Activated naive CD8-positive, alpha-beta T cell treated with anti-CD3 and anti-CD28 coated beads, Interleukin-2, amount 50 U/mL, for 16 hours (primary cell): ENCODE results near the gene CNGB1.
"Not testable (repeated sequence)": the region's sequence is repeated elsewhere in the genome, so short reads cannot be mapped to it uniquely, and the experiment has no call there.

Source experiments
- DNase-seq: peaks from one replicate; pipeline ENCODE4 v3.0.0-alpha.2; 2020; ENCODE audit warnings: low read depth, low spot score

The CNGB1 gene

DNA sequence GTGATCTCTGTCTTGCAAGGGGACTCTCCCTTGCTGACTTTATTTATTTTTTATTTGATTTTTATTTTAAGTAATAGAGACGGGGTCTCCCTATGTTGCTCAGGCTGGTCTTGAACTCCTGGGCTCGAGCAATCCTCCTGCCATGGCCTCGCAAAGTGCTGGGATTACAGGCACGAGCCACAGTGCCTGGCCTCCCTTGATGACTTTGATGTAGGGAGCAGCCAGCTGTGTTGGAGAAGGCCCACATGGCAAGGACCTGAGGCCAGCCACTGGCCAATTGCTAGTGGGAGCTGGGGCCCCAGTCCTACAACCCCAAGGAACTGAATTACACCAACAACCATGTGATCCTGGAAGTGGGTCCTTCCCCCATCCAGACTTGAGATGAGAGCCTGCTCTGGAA lies 81.8 kb downstream of the CNGB1 start:
- DNase-seq = no peak

DNA sequence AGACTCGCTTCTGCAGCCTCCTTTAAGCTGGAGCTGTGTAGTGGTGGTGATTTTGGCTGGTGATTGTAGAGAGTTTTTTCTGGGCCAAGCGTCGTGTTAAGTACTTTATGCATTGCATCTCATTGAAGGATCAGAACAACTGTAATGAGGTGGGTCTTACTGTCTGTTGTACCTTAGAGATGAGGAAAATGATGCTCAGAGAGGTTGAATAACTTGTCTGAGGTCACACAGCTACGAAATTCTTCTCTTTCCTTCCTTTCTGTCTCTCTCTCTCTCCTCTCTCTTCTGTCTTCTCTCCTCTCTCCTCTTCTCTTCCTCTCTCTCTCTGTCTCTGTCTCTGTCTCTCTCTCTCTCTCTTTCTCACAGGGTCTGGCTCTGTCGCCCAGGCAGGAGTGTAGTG lies 82.8 kb downstream of the CNGB1 start:
- no peak for DNase-seq

DNA sequence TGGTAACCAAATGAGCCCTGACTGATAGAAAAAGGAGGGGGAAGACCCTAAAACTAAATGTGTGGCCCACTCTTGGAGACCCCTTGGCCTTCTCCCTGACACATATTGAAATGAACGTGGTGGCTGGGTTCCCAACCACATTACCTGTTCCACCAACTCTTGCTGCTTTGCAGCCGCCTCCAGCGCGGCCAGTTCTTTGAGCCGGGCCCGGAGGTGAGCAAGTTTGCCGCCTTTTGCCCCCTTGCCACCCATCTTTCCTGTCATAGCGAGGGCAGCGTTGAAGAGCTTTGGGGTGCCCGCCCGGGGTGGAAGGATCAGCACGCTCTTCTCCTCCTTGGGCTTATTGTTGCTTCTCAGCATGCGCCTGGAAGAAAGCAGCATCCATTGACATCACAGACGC lies 83.2 kb downstream of the CNGB1 start:
- no peak for DNase-seq

DNA sequence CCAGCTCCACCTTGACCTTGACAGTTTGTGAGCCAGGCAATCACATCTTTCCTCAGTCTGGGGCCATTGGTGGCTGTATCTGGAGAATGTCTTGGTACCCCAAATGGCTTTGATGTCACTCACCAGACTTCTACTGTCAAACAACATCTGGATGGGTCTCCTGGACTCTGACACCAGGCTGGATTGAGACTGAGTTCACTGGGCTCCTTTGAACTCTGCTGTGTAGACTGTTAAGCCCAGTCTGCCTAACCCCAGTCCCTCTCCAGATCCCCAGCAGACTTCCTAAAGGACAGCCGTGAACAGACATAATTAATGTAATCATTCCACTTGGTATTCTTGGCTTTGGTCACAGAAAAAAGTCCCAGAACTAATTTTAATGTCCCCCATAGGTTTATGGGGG lies 84.5 kb downstream of the CNGB1 start:
- no peak for DNase-seq

DNA sequence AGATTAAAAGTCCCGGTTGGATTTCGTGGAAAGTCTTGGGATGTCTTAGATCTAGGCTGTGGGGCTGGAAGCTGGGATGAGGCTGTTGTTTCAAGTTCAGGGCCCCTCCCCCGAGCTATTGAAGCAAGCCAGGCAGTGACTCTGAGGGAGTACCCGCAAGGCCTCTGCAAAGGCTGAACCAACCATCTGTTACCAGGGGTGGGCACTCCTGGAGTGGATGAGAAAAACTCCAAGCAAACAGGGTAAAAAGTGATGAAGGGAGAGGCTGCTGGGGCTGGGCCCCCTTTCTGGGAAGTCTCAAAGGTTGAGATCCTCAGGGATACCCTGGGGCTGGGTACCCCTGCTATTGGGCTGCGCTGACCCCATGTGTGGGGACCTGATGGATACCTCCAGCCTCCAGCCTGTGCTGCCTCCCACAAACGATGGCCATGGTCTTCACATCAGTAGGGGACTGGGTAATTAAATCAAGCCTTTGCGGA lies 86.2 kb downstream of the CNGB1 start:
- no peak for DNase-seq

DNA sequence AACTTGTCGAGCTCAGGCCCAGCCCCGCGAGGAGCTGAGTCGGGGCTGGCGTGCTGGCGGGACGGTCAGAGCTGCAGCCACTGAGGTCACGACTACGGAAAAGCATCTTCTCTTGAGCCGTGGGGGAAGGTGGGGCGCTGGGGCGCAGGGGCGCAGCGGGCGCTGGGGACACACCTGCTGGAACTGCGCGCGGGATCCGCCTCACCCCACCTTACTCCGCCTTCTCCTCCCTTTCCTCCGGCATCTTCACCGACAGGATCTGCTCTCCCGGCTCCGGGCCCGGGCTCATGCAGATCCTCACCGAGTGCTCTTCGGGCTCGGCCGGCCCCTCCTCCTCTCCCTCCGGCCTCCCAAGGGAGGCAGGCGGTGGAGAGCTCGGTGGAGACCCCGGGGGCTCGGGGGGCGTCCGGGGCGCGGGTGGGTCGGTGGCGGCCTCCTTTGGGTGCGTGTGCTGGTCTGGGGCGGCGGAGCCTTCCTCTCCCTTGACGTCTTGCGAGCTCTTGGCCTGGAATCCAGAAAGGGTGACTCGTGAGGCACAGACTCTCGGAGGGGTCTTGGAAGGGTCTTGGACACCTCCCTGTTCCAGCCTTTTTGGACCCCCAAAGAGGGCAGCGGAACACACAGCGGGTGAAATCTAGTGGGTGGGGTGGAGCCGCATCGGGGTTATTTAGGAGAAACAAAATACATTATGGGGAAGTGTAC lies 86.8 kb downstream of the CNGB1 start:
- DNase-seq = no peak

DNA sequence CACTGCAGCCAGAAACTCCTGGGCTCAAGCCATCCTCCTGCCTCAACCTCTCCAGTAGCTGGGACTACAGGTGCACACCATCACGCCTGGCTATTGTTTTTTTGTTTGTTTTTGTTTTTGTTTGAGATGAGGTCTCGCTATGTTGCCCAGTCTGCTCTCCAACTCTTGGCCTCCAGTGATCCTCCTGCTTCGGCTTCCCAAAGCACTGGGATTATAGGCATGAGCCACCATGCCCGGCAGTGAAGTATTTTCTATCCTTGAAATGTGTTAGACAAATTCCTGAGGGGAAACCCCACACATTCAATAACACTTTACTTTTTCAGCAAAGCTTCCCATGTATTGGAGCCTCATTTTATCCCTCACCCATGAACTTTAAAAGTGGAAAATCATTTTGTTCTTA lies 87.4 kb downstream of the CNGB1 start:
- DNase-seq = no peak

DNA sequence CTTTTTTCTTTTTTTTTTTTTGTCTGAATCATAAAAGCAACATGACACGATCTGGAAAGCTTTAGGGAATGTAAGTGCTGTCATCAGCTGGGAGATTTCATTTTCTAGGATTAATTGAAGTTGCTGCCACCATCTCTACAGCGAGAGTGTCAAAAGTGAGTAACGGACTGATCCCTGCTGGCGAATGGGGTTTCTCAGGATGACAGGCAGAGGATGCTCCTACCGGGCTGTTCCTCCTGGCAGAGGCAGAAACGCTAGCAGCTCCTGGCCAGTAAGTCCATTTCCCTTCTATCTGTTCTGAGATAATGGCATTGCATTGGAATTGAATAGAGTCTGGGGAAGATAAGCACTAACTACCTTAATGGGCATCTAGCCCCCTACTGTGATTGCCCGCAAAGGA lies 88.1 kb downstream of the CNGB1 start:
- DNase-seq = no peak

DNA sequence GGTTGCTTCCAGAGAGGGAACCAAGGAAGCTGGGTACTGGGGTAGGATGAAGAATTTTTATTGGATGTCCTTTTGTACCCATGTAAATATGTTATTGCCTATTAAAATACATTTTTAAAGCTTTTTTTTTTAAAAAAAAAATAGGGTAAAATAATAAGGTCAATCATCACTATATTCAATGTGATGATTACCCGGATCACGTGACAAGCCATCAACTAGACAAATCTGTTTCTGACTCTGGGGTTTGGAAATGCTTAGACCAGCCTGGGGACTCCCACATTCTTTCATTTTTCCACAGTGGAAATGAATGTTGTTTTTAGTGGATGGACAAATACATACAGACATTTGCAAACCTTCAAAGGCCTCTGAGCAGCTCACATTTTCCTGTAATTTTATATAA lies 88.7 kb downstream of the CNGB1 start:
- no peak for DNase-seq

DNA sequence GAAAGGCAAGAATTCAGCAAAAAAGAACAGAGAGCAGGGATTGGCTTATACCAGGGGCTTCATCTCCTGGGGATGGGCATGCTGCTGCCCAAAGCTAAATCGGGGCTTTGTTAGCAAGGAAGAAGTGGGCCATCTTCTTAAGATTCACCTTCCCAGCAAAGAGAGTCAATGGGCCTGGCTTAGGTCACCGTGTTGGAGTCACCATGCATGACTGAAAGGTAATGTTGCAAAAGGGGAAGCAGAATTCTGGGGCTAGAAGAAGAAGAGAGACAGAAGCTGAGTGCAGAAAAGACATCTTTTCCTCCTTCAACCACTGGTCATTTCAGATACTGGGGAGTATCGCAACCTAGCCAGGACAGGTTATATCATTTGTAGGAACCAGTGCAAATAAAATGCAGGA lies 92.3 kb downstream of the CNGB1 start:
- no peak for DNase-seq

DNA sequence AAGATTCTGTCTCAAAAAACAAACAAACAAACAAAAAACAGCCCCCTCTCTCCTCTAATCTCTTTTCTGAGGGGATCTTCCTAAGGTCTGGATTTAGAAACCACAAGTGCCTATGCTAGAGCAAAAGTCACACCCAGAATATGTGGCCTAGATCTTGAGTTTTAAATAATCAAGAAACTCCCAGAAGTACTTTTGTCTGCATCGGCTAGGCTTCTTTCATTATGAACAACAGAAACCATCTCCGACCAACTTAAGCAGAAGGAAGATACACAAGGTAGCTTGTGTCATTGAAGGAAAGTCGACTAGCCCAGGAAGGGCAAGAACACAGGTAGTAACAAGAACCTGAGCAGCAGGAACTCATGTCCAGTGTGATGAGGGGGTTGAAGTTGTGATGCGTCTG lies 94.7 kb downstream of the CNGB1 start:
- no peak for DNase-seq

DNA sequence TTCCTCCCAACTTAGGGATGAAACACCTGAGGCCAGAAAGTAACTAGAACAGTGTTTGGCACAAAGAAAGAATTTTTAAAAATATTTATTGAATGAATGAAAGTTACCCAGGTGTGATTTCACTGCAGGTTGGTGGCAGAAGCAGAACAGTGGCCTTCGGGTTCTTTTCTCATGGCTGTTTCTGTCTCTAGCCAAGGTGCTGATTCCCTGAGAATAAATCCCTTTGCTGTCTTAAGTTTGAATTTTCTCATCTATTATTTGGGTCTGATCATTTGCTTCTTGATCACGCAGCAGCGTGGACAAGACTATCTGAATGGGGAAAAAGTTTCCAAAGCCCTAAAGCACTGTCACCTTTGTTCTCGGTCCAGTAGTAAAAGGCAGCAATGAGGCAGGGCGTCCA lies 95.6 kb downstream of the CNGB1 start:
- DNase-seq = no peak

DNA sequence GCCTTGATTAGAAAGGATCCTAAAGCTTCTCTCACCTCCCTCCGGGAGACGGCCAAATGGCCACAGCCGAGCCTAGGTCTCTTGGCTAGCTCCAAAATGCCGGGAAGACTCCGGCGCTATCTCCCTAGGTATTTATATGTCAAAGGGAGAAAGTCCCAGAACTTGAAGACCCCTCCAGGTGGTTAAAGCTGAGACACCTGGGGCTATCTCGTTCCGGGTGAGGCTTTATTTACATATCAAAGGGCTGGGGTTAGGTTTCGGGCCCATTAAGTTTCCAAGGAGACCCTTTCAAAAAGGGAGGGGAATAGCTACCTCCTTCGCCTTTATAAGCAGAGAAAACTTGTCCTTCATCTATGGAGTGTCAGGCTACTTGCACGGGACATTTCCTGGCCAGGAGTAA lies 97.7 kb downstream of the CNGB1 start:
- no peak for DNase-seq

DNA sequence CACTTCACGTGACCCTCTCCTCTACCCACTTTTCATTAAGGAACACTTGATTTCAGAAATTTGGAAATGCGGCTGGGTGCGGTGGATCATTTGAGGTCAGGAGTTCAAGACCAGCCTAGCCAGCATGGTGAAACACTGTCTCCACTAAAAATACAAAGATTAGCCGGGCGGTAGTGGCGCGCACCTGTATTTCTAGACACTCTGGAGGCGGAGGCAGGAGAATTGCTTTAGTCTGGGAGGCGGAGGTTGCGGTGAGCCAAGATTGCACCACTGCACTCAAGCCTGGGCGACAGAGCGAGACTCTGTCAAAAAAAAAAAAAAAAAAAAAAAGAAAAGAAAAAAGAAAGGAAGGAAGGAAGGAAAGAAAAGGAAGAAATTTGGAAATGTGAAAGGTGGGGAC lies 98.2 kb downstream of the CNGB1 start:
- not testable (repeated sequence) for DNase-seq

DNA sequence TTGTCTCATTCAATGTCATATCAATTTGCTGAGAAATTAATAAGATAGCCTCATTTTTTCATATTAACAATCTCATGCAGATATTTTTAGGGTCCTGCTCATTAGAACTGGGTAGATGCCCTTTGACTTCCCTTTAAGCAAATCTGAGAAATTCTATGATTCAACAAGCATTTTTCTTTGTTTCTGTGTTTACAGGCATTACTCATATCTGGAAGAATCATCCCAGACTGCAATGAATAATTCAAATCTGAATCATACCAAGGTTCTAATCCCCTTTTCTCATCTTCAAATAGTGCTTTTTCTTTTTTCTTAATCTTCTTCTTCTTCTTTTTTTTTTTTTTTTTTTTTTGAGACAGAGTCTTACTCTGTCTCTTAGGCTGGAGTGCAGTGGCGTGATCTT lies 99.5 kb downstream of the CNGB1 start:
- no peak for DNase-seq

DNA sequence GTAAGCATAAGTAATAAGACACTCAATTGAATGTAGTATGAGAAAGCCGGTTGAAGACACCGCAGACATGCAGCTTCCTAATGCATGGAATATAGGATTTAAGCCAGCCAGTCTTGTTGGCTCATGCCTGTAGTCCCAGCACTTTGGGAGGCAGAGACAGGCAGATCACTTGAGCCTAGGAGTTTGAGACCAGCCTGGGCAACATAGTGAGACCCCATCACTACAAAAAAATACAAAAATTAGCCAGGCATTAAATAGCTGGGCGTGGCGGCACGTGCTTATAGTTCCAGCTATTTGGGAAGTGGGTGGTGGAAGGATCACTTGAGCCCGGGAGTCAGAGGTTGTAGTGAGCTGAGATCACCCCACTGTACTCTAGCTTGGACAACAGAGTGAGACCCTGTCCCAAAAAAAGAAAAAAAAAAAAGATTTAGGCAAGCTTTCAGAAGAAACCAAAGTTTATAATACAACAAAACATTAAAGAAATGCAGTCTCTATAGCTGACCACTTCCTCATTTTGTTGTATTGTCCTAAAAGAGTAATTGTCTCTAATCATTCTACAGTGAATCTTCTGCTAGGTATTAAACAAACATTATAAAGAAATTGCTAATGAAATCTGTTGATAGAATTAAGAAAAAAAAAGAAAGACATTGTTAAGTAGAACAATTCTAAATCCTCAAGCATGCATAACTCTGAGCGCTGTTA lies 100.0 kb downstream of the CNGB1 start:
- no peak for DNase-seq

DNA sequence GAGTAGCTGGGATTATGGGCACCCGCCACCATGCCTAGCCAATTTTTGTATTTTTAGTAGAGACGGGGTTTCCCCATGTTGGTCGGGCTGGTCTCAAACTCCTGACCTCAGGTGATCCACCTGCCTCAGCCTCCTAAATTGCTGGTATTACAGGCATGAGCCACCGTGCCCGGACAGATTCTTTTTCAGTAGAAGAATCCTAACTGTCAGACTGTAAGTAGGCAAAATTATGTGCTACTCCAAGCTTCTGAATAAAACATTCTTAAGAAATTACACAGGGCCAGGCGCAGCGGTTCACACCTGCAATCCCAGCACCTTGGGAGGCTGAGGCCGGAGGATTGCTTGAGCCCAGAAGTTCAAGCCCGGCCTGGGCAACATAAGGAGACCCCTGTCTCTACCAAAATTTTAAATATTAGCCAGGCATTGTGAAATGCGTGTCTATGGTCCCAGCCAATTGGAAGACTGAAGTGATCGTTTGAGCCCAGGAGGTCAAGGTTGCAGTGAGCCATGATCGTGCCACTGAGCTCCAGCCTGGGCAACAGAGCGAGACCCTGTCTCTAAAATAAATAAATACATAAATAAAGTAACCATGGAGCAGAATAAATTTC lies 101.9 kb downstream of the CNGB1 start:
- DNase-seq = no peak

DNA sequence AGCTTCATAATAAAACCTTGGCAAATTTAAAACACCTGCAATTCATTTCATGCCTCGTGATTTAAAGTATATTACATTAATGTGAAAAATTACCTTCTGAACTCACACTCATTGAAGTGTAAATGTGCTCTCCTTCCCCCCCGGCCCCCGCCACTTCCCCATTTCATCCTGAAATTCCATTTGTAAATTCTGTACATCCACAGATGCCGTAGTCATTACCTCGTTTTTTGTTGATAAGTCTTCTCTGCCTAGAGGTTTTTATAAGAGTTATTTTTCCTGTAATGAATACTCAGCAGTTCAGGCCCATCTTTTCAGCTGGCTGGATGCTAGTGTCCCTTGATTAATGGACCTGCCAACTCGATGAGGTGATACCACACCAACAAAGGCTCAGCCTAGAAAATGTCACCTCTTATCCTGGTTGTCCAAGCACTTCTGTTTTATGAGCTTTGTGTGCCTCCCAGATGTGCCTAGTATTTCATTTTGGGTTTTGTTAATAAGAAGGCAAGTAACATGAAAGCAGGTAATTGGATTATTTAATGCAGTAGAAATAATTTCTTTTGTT lies 103.8 kb downstream of the CNGB1 start:
- no peak for DNase-seq

DNA sequence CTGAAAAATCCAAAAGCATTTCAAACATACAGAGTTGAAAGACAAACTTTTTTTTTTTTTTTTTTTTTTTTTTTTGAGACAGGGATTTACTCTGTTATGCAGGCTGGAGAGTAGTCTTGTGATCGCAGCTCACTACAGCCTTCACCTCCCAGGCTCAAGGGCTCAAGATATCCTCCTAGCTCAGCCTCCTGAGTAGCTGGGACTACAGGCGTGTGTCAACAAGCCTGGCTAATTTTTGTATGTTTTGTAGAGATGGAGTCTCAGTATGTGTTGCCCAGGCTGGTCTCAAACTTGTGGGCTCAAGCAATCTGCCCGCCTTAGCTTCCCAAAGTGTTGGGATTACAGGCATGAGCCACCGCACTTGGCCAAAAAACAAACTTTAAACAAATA lies 104.4 kb downstream of the CNGB1 start:
- DNase-seq = no peak

DNA sequence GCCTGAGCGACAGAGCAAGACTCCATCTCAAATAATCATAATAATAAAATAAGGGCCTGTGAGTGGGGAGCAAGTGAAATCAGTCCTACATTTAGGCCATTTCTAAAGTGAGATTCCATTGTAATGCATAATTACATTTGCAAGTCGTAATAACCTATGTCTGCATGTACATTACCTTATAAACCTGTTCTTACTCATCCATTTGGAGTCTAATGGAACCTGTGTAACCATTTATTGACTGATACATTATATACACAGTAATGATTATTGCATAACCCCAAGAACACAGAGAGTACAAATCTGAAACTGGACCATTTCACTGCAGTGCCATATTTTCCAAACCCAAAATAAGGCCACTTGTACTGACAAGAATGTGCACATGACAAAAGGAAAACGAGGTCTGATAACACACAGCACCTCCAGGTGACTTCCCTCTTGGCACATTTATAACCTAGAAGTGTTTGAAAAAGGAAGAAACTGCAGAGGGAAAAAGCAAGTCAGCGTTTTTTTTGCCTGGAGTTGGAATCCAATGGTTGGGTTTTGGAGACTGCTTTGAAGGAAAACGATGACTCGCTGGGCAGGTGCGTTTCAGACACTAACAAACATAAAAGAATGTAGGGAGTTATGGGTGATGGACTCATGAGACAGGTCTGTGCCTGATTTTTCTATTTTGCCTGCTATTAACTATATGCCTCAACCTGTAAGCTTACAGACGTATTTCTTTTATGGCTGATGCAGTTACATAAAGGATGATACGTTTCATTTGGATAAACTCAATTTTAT lies 105.0 kb downstream of the CNGB1 start:
- no peak for DNase-seq

DNA sequence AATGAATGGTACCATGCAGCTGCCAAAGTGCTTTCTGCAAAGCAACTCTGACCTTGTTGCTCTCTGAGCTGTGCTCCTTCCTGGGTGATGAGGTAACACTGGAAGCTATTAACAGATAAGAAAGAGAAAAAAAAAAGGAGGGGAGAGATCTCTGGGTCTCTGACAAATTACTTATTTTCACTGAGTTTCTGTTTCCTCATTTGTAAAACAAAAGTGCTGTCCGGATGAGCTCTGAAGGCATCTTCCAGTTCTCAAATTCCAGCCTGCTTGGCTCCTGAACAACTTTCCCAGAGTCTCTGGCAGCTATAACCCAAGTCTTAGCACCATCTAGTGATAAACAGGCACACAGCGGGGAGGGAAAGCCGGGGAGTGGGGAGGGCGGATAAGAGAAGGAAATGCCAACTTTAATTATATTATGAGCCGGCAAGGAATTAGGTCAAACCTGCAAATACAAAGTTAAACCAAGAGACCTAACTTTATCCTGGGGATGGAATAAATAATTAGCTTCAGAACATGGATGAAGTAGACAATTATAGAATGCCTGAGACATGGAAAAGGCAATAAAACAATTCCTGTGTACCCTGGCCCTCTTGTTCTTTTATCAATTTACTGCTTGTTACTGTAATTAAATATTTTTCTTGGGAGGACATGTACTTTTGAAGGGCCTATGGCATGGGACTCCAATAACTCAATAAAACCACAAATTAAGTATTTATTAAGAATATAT lies 107.3 kb downstream of the CNGB1 start:
- no peak for DNase-seq
